Loucy (cell line): ENCODE results near the gene GRK3.

ENCODE experiments used
- H2AFZ ChIP-seq: fragments of 200-600 bp; sonication (generic); 2 replicates; pipeline ENCODE4 v1.6.0; 2016; ENCODE audit warnings: antibody characterized with exemption, mild to moderate bottlenecking, low read length, moderate library complexity
- H3F3A ChIP-seq: fragments of 200-600 bp; 2 replicates; pipeline ENCODE4 v1.6.0; 2016; ENCODE audit warnings: antibody characterized with exemption, low read depth, mild to moderate bottlenecking
- H3K27me3 ChIP-seq: fragments of 200-600 bp; sonication (generic); 2 replicates; pipeline ENCODE4 v1.6.1; 2014; ENCODE audit warnings: low read length, mild to moderate bottlenecking; ENCODE audit not compliant: insufficient read depth, poor library complexity, severe bottlenecking
- H3K36me3 ChIP-seq: fragments of 200-600 bp; sonication (generic); 2 replicates; pipeline ENCODE4 v1.6.1; 2016; ENCODE audit warnings: low read length; ENCODE audit not compliant: insufficient read depth
- H3K4me1 ChIP-seq: fragments of 200-600 bp; sonication (generic); 2 replicates; pipeline ENCODE4 v1.5.1; 2014; ENCODE audit warnings: low read length, mild to moderate bottlenecking; ENCODE audit not compliant: insufficient read depth, poor library complexity, severe bottlenecking
- H3K4me2 ChIP-seq: fragments of 200-600 bp; sonication (generic); 2 replicates; pipeline ENCODE4 v1.6.0; 2014; ENCODE audit warnings: antibody characterized with exemption, low read length, low read depth, mild to moderate bottlenecking; ENCODE audit not compliant: poor library complexity, severe bottlenecking
- H3K4me3 ChIP-seq: fragments of 200-600 bp; sonication (generic); 2 replicates; pipeline ENCODE4 v1.5.1; 2014; ENCODE audit warnings: low read length, mild to moderate bottlenecking, mixed read lengths; ENCODE audit not compliant: poor library complexity, severe bottlenecking
- H3K79me2 ChIP-seq: fragments of 200-600 bp; sonication (generic); 2 replicates; pipeline ENCODE4 v1.6.1; 2014; ENCODE audit warnings: low read length; ENCODE audit not compliant: insufficient read depth
- H3K9ac ChIP-seq: fragments of 200-600 bp; sonication (generic); 2 replicates; pipeline ENCODE4 v1.6.0; 2014; ENCODE audit warnings: mild to moderate bottlenecking, low read depth, low read length, moderate library complexity; ENCODE audit not compliant: poor library complexity, severe bottlenecking
- H3K9me2 ChIP-seq: fragments of 200-600 bp; sonication (generic); replicated peaks from 2 replicates; pipeline ENCODE4 v1.6.1; 2016; ENCODE audit warnings: low read depth, low read length, mixed read lengths
- H3K9me3 ChIP-seq: fragments of 200-600 bp; sonication (generic); 2 replicates; pipeline ENCODE4 v1.6.1; 2014; ENCODE audit warnings: mild to moderate bottlenecking, antibody characterized with exemption, low read length, low read depth; ENCODE audit not compliant: insufficient read depth
- H4K20me1 ChIP-seq: fragments of 200-600 bp; sonication (generic); 2 replicates; pipeline ENCODE4 v1.6.0; 2014; ENCODE audit warnings: antibody characterized with exemption, low read length, mild to moderate bottlenecking; ENCODE audit not compliant: insufficient read depth, poor library complexity, severe bottlenecking
- CTCF ChIP-seq: fragments of 200-600 bp; sonication (generic); conservative IDR thresholded peaks from 2 replicates; pipeline ENCODE4 v1.5.1; 2014; ENCODE audit warnings: mild to moderate bottlenecking, antibody characterized with exemption, low read length
- EZH2phosphoT487 ChIP-seq: fragments of 200-600 bp; IDR thresholded peaks from 2 replicates; pipeline ENCODE4 v1.6.1; 2018; ENCODE audit warnings: antibody characterized with exemption, mild to moderate bottlenecking, moderate library complexity, borderline replicate concordance

Gene GRK3

DNA sequence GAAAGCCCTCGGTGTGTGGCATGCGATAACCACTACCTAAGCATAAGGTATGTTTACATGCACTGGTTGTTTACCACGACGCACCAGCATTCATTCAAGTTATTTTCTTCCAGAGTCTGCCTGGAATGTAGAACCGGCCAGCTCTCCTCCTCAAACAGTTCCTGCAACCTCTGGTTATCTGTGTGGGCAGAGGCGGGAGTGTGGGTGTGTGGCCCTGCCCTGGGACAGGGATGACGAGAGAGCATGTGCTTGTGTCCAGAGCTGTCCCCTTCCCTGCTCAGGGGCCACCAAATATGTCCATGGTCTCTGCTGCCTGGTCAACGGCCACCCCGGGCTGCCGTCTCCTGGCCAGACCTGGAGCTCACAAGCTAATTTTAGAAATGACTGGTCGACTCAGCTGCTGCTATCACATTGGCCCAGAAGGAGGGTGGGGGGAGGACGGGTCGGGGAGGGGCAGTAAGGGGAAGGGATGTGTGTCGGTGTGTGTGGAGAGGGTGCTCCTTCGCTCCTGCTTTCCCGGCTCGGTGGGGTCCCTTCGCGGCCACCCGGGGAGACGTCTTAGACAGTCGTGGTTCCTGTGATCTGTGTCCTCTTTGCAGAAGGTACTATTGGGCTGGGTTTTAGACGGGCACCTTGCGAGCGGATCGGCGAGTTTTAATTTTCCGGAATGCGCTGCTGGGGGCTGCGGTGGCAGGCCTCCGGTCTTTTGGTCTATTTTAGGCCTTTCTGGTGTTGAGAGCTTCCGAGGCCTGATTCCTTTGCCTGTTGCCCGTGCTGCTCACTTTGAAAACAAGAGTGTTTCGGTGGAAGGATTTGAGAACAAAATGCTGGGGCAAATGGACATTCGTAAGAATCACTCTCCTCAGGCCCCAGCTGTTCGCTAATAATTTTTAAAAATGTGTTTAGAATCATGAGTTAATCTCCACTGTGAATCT, 177.5 kb downstream of the GRK3 start, which contains the start of gene MYO18B:
MYO18B (plus strand) TSS at position 497 of the 935 bp plus-strand sequence. CDS start 18,905 bp downstream, outside the sequence.
- peak within 1 kb of the TSS; percentile 37; the same call in 1 of the 2 replicates for H2AFZ ChIP-seq

DNA sequence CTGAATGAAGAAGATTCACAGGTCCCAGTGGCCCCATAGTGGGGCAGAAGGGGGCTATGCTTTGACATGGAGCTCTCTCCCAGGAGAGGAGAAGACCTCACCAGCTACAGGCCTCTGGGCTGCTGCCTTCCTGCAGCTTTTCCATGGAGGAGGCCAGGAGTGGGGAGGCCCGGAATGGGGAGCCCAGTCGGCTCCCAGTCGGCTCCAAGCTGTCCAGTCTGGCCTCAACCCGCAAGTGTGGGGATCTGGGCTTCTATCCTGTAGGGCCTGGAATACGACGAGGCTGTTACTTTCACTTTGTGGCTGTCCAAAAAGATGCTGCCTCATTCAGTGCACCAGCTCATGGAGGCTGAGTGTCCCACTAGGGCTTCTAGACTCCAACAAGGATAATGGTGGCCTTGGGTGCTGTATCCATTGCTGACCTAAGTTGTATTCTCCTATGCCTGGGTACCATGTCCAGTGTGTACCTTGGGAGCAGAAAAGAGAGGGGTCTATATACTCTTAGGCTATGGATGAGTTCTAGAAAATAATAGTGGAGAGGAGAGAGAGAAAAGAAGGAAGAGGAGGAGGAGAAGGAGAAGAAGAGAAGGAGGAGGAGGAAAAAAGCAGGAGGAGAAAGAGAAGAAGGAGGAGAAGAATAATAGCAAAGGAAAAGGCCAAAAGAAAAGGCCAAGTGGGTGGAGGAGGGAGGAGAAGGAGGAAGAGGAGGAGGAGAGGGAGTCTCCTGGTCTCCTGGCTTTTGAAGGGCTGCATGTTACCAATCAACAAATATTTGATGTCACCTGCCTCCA, 178.6 kb downstream of the GRK3 start:
- H3K9ac ChIP-seq, result peak overlapping the region; percentile 68
- H2AFZ ChIP-seq, result peak overlapping the region; percentile 37; the same call in 1 of the 2 replicates
- H4K20me1 ChIP-seq, result no peaks in the 10 kb centered on the region
- H3K9me2 ChIP-seq, result no peaks in the 10 kb centered on the region
- peaks cover 11% of the 10 kb centered on the region; the same call in 1 of the 2 replicates for H3K79me2 ChIP-seq
- no peaks in the 10 kb centered on the region for H3K27me3 ChIP-seq
- peaks cover 78% of the 10 kb centered on the region for H3K4me1 ChIP-seq
- H3F3A ChIP-seq, result peaks cover 2% of the 10 kb centered on the region
- H3K36me3 ChIP-seq, result no peaks in the 10 kb centered on the region
- peak overlapping the region; percentile 46 for H3K4me3 ChIP-seq
- no peaks in the 10 kb centered on the region for H3K9me3 ChIP-seq
- H3K4me2 ChIP-seq, result peak overlapping the region; percentile 55
- no peak for TF ChIP-seq CTCF
- TF ChIP-seq EZH2phosphoT487, result no peak

More for the DNA sequence above, 177.5 kb downstream of the GRK3 start, which contains the start of gene MYO18B:
- H3K27me3 ChIP-seq, result no peaks in the 10 kb centered on the region
- H3K4me1 ChIP-seq, result peaks cover 78% of the 10 kb centered on the region
- peak within 1 kb of the TSS; percentile 55 for H3K4me2 ChIP-seq
- no peaks in the 10 kb centered on the region for H3K9me3 ChIP-seq
- peak within 1 kb of the TSS; percentile 68 for H3K9ac ChIP-seq
- H3K36me3 ChIP-seq, result no peaks in the 10 kb centered on the region
- no peaks in the 10 kb centered on the region for H3K9me2 ChIP-seq
- H3F3A ChIP-seq, result peaks cover 13% of the 10 kb centered on the region
- peaks cover 11% of the 10 kb centered on the region; the same call in 1 of the 2 replicates for H3K79me2 ChIP-seq
- H4K20me1 ChIP-seq, result no peaks in the 10 kb centered on the region
- H3K4me3 ChIP-seq, result peak within 1 kb of the TSS; percentile 46
- TF ChIP-seq EZH2phosphoT487, result no peak
- TF ChIP-seq CTCF, result no peak

- Histone ChIP-seq H3K36me3 (no peaks in the 10 kb centered on the region), H3K4me1 (peaks cover 81% of the 10 kb centered on the region), H4K20me1 (no peaks in the 10 kb centered on the region), H3K4me3 (peak overlapping the region; percentile 20), H3K79me2 (peaks cover 11% of the 10 kb centered on the region; the same call in 1 of the 2 replicates), H3K9me3 (no peaks in the 10 kb centered on the region), H3K9ac (peak overlapping the region; percentile 54), H3K9me2 (no peaks in the 10 kb centered on the region), H3K4me2 (no peak overlapping the region), H3F3A (no peaks in the 10 kb centered on the region), H2AFZ (no peak overlapping the region), H3K27me3 (no peaks in the 10 kb centered on the region)
- TF ChIP-seq EZH2phosphoT487, result no peak
These were observed 180.2 kb downstream of the GRK3 start for GRCh38 chr22:25744694-25745093.
